Panc1 (cell line): ENCODE results near the gene LIMA1.

Experiments used
- POLR2AphosphoS5 ChIP-seq: IDR thresholded peaks from 2 replicates; pipeline ENCODE4 v1.6.1; 2012; ENCODE audit warnings: mild to moderate bottlenecking, low read depth, low read length, moderate library complexity
- SIN3A ChIP-seq: IDR thresholded peaks from 2 replicates; pipeline ENCODE4 v1.6.1; 2012; ENCODE audit warnings: low read depth, mild to moderate bottlenecking, low read length, moderate library complexity, borderline replicate concordance; ENCODE audit not compliant: insufficient read depth
- TCF7L2 ChIP-seq: IDR thresholded peaks from 2 replicates; pipeline ENCODE4 v1.6.1; 2011; ENCODE audit warnings: mild to moderate bottlenecking, low read depth, low read length, inconsistent platforms
- TF ChIP-seq, protein P1 (sequence below): fragments of 450-650 bp; IDR thresholded peaks from 2 replicates; pipeline ENCODE4 v1.5.1; 2017; ENCODE audit warnings: mild to moderate bottlenecking
- TF ChIP-seq, protein P2 (sequence below), 2 experiments: IDR thresholded peaks; 2 replicates each; pipeline ENCODE4 v1.6.1; 2011 to 2012; ENCODE audit warnings: low read depth in 2 of 2, control low read depth in 1 of 2, low read length in 1 of 2, mild to moderate bottlenecking in 1 of 2, moderate library complexity in 1 of 2; ENCODE audit not compliant: insufficient read depth in 1 of 2

DNA sequence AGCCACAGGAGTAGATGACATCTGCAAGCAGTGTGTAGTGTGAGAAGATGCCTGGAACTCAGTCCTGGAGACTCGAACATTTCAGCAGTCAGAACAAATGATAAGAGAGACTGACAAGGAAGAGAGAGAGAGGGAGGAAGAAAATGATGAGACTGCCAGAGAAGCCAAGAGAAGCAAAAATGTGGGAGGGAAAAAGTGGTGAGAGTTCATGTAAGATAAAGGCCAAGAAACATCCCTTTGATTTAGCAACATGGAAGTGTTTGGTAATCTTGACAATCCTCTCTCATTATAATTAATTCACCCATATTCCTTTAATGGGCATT lies 42.6 kb downstream of the LIMA1 start:
- TF ChIP-seq, protein P1, sequence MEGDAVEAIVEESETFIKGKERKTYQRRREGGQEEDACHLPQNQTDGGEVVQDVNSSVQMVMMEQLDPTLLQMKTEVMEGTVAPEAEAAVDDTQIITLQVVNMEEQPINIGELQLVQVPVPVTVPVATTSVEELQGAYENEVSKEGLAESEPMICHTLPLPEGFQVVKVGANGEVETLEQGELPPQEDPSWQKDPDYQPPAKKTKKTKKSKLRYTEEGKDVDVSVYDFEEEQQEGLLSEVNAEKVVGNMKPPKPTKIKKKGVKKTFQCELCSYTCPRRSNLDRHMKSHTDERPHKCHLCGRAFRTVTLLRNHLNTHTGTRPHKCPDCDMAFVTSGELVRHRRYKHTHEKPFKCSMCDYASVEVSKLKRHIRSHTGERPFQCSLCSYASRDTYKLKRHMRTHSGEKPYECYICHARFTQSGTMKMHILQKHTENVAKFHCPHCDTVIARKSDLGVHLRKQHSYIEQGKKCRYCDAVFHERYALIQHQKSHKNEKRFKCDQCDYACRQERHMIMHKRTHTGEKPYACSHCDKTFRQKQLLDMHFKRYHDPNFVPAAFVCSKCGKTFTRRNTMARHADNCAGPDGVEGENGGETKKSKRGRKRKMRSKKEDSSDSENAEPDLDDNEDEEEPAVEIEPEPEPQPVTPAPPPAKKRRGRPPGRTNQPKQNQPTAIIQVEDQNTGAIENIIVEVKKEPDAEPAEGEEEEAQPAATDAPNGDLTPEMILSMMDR, result no peak
- TF ChIP-seq, protein P2, sequence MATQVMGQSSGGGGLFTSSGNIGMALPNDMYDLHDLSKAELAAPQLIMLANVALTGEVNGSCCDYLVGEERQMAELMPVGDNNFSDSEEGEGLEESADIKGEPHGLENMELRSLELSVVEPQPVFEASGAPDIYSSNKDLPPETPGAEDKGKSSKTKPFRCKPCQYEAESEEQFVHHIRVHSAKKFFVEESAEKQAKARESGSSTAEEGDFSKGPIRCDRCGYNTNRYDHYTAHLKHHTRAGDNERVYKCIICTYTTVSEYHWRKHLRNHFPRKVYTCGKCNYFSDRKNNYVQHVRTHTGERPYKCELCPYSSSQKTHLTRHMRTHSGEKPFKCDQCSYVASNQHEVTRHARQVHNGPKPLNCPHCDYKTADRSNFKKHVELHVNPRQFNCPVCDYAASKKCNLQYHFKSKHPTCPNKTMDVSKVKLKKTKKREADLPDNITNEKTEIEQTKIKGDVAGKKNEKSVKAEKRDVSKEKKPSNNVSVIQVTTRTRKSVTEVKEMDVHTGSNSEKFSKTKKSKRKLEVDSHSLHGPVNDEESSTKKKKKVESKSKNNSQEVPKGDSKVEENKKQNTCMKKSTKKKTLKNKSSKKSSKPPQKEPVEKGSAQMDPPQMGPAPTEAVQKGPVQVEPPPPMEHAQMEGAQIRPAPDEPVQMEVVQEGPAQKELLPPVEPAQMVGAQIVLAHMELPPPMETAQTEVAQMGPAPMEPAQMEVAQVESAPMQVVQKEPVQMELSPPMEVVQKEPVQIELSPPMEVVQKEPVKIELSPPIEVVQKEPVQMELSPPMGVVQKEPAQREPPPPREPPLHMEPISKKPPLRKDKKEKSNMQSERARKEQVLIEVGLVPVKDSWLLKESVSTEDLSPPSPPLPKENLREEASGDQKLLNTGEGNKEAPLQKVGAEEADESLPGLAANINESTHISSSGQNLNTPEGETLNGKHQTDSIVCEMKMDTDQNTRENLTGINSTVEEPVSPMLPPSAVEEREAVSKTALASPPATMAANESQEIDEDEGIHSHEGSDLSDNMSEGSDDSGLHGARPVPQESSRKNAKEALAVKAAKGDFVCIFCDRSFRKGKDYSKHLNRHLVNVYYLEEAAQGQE (IDR thresholded peaks at IDR 0.05; ENCODE audit: insufficient read depth in 1 of 2, low read depth in 2 of 2, low read length in 1 of 2), result no peak
- TF ChIP-seq TCF7L2, result no peak
- no peak for TF ChIP-seq POLR2AphosphoS5
- TF ChIP-seq SIN3A, result no peak
